ENCODE data around the gene PPIE.

- TF ChIP-seq POLR2A (IDR thresholded peaks at IDR 0.05) (no peak), CTCF (IDR thresholded peaks at IDR 0.05) (no peak)
Observed at GRCh38 chr1:39787468-39787867, 48.8 kb downstream of the PPIE start.
